ENCODE results near the gene CCDC57. TPM values are rescaled to one million over a fixed set of nuclear protein-coding genes. Genes with fewer than 3 reads are reported as not detected.
"Not testable (repeated sequence)": the region's sequence is repeated elsewhere in the genome, so short reads cannot be mapped to it uniquely, and the experiment has no call there.

The CCDC57 gene
- total RNA-seq, 1 donor from 2014 or later: 10.6 TPM

DNA sequence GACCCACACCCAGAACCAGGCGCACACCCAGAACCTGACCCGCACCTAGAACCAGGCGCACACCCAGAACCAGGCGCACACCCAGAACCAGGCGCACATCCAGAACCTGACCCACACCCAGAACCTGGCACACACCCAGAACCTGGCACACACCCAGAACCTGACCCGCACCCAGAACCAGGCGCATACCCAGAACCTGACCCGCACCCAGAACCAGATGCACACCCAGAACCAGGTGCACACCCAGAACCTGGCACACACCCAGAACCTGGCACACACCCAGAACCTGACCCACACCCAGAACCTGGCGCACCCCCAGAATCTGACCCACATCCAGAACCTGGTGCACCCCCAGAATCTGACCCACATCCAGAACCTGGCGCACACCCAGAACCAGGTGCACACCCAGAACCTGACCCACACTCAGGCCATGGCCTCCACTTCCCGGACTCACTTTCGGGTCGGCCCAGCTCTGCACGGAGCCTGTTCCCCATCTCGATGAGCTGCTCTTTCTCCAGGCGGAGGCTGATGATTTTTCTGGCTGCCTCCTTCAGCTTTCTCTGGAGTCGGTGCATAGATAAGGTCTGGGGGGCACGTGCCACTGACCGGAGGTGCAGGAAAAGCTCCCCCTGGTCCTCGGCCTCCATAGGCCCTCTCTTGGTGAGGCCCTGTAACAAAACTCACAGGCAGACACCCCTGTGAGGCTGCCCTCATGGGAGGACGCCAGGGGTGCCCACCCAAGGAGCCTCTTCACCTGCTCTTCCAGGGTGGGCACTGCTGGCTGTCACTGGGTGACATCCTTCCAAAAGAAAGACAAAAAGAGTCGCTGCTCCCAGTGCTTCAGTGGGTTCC is 61.3 kb downstream of the CCDC57 start:
- no peak for DNase-seq (ENCODE audit: low spot score)
- intact Hi-C loops (cut with DNase I): loop anchor here (5.0 kb wide), 1 partner anchor 194 kb away; no protein-coding TSS in a partner anchor

DNA sequence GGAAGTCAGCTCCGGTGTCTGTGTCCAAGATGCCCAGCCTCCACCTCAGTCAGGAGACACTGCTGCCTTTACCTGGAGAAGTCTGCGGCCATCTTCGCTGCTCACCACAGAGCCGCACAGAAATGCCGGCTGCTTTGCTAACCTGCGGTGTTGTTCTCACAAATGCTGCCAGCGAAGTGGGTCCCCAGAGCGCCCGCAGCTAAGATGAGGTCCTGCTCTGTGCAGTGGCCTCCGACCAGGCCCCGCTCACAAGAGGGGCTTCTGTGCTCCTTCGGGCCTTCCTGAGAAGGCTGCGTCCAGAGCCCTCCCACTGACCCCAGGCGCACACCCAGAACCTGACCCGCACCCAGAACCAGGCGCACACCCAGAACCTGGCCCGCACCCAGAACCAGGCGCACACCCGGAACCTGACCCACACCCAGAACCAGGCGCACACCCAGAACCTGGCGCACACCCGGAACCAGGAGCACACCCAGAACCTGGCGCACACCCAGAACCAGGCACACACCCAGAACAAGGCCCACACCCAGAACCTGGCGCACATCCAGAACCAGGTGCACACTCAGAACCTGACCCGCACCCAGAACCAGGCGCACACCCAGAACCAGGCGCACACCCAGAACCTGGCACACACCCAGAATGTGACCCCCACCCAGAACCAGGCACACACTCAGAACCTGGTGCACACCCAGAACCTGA is 63.1 kb downstream of the CCDC57 start:
- intact Hi-C loops (cut with DNase I): loop anchor here (5.0 kb wide), 1 partner anchor 192 kb away; no protein-coding TSS in a partner anchor
- DNase-seq (ENCODE audit: low spot score): no peak

DNA sequence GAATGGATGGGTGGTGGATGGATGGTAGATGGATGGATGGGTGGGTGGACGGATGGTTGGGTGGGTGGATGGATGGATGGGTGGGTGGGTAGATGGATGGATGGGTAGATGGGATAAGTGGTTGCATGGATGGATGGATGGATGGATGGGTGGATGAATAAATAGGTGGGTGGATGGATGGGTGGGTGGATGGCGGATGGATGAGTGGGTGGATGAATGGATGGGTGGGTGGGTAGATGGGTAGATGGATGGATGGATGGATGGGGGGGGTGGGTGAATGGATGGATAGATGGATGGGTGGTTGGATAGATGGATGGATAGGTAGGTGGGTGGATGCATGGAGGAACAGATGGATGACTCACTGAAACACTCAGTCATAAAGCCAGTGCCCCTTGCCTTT is 63.6 kb downstream of the CCDC57 start:
- intact Hi-C loops (cut with DNase I): no loop called here
- DNase-seq (ENCODE audit: low spot score): no peak

DNA sequence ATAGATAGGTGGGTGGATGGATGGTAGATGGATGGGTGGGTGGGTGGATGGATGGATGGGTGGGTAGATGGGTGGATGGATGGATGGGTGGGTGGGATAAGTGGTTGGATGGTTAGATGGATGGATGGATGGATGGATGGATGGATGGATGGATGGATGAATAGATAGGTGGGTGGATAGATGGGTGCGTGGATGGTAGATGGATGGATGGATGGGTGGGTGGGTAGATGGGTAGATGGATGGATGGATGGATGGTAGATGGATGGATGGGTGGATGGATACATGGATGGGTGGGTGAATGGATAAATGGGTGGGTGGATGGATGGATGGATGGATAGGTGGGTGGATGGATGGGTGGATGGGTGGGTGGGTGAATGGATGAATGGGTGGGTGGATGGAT is 64.6 kb downstream of the CCDC57 start:
- intact Hi-C loops (cut with DNase I): no loop called here
- no peak for DNase-seq (ENCODE audit: low spot score)

DNA sequence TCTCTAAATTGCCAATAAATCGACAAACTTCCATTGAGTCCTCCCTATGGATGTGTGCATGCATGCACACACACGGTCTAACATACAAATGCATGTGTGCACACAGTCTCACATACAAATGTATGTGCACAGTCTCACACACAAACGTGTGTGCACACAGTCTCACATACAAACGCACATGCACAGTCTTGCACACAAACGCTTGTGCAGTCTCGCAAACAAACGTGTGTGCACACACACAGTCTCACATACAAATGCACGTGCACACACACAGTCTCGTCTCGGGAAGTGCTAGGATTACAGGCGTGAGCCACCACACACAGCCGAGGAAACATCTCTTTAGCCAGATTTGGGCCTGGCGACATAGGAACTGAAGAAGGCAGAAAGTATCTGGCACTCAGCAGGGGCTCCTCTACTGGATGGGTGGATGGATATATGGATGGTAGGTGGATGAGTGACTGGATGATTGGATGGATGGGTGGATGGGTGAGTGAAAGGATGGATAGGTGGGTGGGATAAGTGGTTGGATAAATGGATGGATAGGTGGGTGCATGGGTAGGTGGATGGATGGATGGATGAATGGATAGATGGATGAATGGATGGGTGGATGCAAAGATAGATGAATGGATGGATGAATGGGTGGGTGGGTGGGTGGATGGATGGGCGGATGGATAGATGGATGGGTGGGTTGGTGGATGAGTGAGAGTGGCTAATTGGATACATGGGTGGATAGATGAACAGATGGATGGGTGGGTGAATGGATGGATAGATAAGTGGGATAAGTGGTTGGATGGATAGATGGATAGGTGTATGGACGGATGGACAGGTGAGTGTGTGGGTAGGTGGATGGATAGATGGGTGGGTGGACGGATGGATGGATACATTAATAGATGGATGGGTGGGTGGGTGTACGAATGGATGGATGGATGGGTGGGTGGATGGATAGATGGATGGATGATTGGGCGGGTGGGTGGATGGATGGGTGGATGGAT is 65.7 kb downstream of the CCDC57 start:
- DNase-seq (ENCODE audit: low spot score): no peak
- intact Hi-C loops (cut with DNase I): no loop called here

DNA sequence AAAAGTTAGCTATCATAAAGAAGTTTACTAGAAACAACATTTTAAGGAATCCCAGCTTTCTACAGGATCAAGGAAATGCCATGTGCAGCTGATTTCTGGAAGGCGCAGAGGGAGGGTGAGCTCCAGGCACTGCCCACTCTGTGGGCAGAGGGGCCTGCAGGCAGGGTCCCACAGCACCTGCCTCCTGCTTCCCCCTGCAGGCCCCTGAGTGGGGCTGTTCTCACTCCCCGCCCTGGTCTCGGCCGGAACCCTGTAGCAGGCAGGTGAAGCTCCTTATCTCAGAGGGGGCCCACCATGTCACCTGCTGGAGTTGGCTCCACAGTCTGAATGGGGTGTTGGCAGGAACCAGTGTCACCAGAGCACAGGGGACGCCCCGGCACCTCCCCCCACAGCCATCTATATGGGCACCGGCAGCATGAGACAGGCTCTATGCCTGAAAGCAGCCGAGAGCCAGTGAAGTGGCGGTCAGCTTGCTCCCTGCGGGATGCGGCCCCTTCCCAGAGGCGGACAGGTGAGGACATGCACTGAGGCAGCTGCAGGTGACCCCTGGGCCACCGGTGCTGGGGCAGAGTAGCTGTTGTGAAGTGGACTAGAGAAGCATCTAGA is 67.0 kb downstream of the CCDC57 start:
- no peak for DNase-seq (ENCODE audit: low spot score)
- intact Hi-C loops (cut with DNase I): no loop called here

DNA sequence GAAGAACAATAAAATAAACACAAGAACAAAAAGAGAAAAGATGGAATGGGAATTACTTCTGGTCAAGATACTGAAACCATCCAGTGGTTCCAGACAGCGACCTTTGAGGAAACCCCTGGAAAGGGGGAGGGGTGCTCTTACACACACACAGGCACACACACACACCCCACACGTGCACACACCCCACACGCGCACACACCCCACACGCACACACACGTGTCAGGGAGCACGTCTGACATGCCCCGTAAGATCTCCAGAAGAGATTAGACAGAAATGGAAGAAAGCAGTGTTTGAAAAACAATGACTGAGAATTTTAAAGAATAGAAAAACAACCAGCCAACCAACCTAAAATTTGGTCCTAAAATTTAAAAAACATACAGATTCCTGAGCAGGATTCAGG is 69.3 kb downstream of the CCDC57 start:
- DNase-seq (ENCODE audit: low spot score): no peak
- intact Hi-C loops (cut with DNase I): no loop called here

DNA sequence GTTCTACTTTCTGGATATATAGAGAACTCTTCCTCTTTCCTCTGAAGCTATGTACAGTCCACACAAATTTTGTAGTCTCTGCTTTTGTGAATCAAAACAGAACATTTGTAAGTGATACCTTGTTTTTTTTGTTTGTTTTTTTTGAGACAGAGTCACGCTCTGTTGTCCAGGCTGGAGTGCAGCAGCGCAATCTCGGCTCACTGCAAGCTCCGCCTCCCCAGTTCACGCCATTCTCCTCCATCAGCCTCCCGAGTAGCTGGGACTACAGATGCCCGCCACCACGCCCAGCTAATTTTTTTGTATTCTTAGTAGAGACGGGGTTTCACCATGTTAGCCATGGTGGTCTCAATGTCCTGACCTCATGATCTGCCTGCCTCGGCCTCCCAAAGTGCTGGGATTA is 72.7 kb downstream of the CCDC57 start:
- DNase-seq (ENCODE audit: low spot score); intact Hi-C loops (cut with DNase I): not testable (repeated sequence)

DNA sequence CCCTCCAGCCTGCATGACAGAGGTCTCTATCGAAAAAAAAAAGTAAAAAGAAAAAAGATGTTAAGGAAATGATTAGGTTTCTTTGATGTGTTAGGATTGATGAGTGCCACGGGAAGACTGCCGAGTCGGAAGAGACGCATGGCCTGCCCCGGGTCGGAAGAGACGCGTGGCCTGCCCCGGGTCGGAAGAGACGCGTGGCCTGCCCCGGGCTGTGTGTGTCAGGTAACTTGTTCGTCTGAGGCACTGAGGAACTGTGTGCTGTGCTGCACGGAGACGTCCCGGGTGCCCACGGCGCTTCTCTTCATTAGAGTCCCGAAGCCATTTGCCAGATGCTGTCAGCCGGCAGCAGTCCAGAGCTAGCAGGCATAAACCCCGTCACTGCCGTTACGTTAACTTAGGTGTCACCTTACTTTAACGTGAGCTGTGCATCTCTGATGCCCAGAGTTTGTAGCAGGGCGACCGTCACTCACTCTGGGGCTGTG is 74.1 kb downstream of the CCDC57 start:
- DNase-seq (ENCODE audit: low spot score): no peak
- intact Hi-C loops (cut with DNase I): no loop called here

DNA sequence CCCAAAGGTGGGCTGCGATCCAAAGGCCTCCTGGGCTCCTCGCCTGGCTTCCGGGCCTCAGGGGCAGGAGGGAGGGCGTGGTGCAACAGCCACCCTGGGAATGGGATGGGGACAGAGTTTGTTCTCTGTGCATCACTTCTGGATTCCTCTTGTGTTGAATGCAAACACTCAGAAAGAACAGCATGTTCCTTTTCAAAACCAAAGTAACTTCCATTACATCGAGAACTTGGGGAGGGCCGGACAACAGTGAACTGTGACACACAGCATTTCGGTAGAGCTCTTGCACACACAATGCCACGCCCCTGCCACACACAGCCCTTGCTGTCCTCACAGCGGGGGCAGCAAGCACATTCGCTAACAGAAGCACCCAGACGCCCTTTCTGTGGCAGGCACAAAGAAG is 78.5 kb downstream of the CCDC57 start:
- DNase-seq (ENCODE audit: low spot score): no peak

DNA sequence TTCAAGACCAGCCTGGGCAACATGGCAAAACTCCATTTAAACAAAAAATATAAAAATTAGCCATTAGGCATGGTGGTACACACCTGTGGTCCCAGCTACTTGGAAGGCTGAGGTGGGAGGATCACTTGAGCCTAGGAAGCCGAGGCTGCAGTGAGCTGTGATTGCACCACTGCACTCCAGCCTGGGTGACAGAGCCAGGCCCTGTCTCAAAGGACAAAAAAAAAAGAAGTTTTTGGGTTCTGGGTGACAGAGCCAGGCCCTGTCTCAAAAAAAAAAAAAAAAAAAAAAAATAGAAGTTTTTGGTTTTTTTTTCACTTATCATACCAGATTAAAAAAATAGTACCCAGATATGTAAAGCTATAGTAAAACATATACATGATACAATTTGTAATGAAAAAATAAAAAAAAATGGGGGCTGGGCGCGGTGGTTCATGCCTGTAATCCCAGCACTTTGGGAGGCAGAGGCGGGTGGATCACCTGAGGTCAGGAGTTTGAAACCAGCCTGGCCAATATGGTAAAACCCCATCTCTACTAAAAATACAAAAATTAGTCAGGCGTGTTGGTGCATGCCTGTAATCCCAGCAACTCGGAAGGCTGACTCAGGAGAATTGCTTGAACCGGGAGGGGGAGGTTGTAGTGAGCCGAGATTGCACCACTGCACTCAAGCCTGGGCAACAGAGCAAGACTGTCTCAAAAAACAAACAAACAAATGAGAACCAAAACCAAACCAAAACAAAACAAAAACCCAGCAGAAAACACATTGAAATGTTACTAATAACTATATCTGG is 79.3 kb downstream of the CCDC57 start:
- DNase-seq (ENCODE audit: low spot score); intact Hi-C loops (cut with DNase I): not testable (repeated sequence)

More for the DNA sequence above, 78.5 kb downstream of the CCDC57 start:
- intact Hi-C loops (cut with DNase I): no loop called here

DNA sequence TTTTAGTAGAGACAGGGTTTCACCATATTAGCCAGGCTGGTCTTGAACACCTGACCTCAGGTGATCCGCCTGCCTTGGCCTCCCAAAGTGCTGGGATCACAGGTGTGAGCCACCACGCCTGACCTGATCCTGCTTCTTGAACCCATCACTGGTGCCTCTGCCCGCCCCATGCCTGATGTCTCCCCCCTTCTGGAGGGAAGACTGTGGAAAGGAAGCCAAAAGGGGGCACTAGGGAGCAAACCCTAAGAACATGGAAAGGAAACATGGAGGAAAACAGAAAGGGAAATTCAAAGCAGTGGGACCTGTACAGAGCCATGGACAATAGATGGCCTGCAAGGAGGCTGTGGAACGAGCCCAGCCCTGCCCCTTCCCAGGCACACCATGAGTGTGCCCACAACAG is 83.5 kb downstream of the CCDC57 start:
- no peak for DNase-seq (ENCODE audit: low spot score)
- intact Hi-C loops (cut with DNase I): no loop called here

DNA sequence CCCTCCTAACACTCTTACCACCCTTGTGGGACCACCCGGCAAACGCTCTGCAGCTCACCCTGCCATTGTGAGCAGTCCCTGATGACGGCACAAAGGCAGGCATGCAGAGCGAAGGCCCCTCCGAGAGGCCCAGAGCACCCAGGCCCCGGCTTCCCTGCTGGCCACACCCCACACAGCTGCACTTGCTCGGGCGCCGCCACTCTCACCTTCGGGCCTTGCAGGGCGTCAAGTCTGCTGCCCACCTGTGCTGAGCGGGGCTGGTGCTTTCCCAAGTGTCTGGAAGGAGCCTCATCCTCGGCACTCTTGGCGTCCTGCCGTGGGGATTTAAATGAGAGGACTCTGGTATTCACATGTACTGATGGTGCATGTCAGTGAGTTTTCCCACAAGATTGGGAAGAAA is 84.4 kb downstream of the CCDC57 start:
- DNase-seq (ENCODE audit: low spot score): no peak
- intact Hi-C loops (cut with DNase I): no loop called here

DNA sequence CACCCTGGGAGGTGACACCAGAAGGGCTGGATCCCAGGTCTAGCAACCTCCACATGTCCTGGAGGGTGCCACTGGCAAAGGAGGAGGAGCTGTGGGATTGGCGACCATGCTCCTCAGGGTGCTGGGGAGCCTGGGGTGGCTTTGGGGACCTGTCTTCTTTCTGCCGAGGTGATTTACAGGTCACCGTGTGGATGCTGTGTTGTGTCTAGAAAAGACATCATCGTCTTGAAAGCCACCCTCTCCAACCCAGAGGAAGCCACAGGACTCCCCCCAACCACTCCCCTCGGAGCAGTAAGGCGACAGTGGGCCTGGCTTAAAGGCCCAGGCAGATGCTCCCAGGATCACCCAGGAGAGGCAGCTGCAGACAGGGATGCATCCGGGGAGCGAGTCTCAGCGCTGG is 84.9 kb downstream of the CCDC57 start:
- intact Hi-C loops (cut with DNase I): no loop called here
- DNase-seq (ENCODE audit: low spot score): no peak

DNA sequence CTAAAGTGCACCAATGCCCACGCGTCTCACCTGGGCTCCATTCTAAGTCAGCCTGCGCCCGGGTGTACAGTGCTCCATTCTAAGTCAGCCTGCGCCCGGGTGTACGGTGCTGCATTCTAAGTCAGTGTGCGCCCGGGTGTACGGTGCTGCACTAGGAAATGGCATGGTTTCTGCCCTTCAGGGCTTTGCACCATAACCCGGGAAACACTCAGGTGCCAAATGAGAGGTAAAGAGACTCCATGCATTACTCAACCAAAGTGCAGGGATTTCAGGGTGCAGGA is 85.4 kb downstream of the CCDC57 start:
- intact Hi-C loops (cut with DNase I): no loop called here
- DNase-seq (ENCODE audit: low spot score): no peak

DNA sequence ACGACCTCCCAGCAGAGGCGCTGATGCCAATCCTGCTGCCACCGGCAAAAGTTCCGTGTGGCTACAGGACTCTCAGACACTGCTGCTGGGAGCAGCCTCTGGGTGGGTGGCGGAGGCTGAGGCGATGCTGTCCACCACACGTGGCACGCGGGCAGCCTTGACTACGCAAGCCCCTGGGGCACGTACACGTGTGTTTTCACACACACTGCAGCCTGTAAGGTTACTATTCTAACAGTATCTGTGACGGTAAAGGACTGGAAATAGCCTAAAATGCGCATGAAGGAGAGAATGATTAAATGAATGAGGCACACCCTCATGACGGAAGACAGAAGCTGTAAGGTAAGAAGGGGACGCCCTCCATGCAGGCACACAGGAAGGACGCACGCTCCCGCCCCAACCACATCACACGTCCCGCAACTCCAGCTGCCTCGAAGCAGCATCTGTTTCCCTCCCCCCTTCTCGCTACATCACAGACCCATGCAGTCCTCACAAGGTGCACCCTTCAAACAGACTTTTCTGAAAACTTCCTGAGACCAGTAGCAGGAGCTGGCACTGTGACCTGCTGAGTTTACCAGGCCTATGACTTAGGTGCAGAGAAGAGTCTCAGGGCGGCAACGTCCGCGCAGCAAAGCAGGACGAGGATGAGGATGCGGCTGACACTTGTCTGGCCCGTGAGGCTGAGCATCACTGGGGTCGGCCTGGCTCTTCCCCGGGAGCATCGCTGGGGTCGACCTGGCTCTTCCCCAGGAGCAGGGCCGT is 85.9 kb downstream of the CCDC57 start:
- intact Hi-C loops (cut with DNase I): no loop called here
- DNase-seq (ENCODE audit: low spot score): no peak

DNA sequence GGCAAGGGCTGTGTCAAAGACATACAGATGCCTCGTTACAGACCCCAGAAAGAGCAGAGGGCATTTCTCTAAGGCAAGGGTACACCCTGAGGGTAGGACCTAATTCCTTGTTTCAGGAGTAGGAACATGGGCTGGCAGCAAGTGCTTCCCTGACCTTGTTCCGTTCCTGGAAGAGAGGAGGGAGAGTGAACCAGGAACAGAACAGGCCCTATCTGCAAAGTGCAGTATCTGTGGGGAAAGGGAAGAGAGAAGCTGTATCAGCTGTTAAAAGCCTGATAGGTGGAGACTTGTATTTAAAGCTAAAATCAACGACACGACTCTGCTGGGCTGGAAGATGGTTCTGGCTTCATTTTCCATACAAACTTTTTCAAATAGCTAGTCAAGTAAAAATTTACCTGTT is 88.5 kb downstream of the CCDC57 start:
- intact Hi-C loops (cut with DNase I): no loop called here
- DNase-seq (ENCODE audit: low spot score): no peak

Measured in cardiac septum (tissue), 1 donor.